CD4-positive, alpha-beta T cell (primary cell): ENCODE data around the gene SEC61A2. TPM values are rescaled to one million over a fixed set of nuclear protein-coding genes. Genes with fewer than 3 reads are reported as not detected.

Experiments used
- ATAC-seq: fragments of 200-7000 bp; cut with Tn5 transposase; one replicate; pipeline ENCODE4 v1.10.0; 2022; ENCODE audit warnings: mild to moderate bottlenecking; ENCODE audit not compliant: poor library complexity
- CTCF ChIA-PET: fragments of 350-600 bp; sonication (Branson Sonifier 250); formaldehyde crosslinking; loops from one replicate; lab custom pipeline; 2021; ENCODE audit warnings: antibody characterized with exemption, inconsistent platforms; lab: Charles Lee
- POLR2A ChIA-PET: fragments of 350-600 bp; sonication (Branson Sonifier 250); formaldehyde crosslinking; loops from one replicate; lab custom pipeline; 2021; ENCODE audit warnings: antibody characterized with exemption, inconsistent platforms; lab: Charles Lee
- DNase-seq, 14 experiments: peaks; one replicate each; pipeline ENCODE4 v3.0.0-alpha.2; 2013 to 2020; ENCODE audit warnings: mixed read lengths in 2 of 14
- H3K27ac ChIP-seq, 2 donors: one replicate each; pipeline versions ENCODE4 v1.5.1 to v1.7.0; 2013; ENCODE audit warnings: low read length in 2 of 2, low read depth in 1 of 2, mild to moderate bottlenecking in 1 of 2
- H3K27me3 ChIP-seq, 2 experiments: 1 replicate in 1 of 2; 2 replicates in 1 of 2; pipeline versions ENCODE4 v1.6.1 to v1.7.0; 2013; ENCODE audit warnings: low read length in 2 of 2, control low read depth in 1 of 2, mild to moderate bottlenecking in 1 of 2, moderate library complexity in 1 of 2; ENCODE audit not compliant: insufficient read depth in 2 of 2, control insufficient read depth in 1 of 2
- H3K36me3 ChIP-seq: one replicate; pipeline ENCODE4 v1.6.1; 2013; ENCODE audit warnings: low read length, control low read depth; ENCODE audit not compliant: insufficient read depth
- H3K4me1 ChIP-seq: one replicate; pipeline ENCODE4 v1.6.1; 2013; ENCODE audit warnings: low read length, control low read depth; ENCODE audit not compliant: insufficient read depth
- H3K4me3 ChIP-seq: one replicate; pipeline ENCODE4 v1.5.1; 2013; ENCODE audit warnings: mild to moderate bottlenecking, low read length, moderate library complexity
- H3K9me3 ChIP-seq, 2 experiments: 1 replicate in 1 of 2; 2 replicates in 1 of 2; pipeline versions ENCODE4 v1.6.1 to v1.7.0; 2013; ENCODE audit warnings: low read length in 2 of 2, mild to moderate bottlenecking in 2 of 2, control low read depth in 1 of 2, moderate library complexity in 1 of 2; ENCODE audit not compliant: control insufficient read depth in 1 of 2, insufficient read depth in 1 of 2
- H3K27ac Mint-ChIP-seq: one replicate; pipeline ENCODE4 v1.8.0; 2020; ENCODE audit warnings: mixed read lengths
- H3K27me3 Mint-ChIP-seq: one replicate; pipeline ENCODE4 v1.8.0; 2021; ENCODE audit warnings: mixed read lengths
- H3K36me3 Mint-ChIP-seq: one replicate; pipeline ENCODE4 v1.8.0; 2021; ENCODE audit warnings: low read depth, mixed read lengths
- H3K4me1 Mint-ChIP-seq: one replicate; pipeline ENCODE4 v1.8.0; 2021; ENCODE audit warnings: low read depth, mixed read lengths
- H3K4me3 Mint-ChIP-seq: one replicate; pipeline ENCODE4 v1.8.0; 2020; ENCODE audit warnings: mild to moderate bottlenecking, mixed read lengths
- H3K9me3 Mint-ChIP-seq: one replicate; pipeline ENCODE4 v1.8.0; 2020; ENCODE audit warnings: mixed read lengths
- CTCF ChIP-seq: fragments of 200-600 bp; IDR thresholded peaks from one replicate; pipeline ENCODE4 v1.8.0; 2022; ENCODE audit warnings: antibody characterized with exemption, mild to moderate bottlenecking
- intact Hi-C, 2 experiments: fragments of 100-400 bp; cut with DNase I in 1 of 2; cut with micrococcal nuclease in 1 of 2; formaldehyde crosslinking; loops; one replicate each; pipeline versions ENCODE4 v1.15.1 to v1.9.0; 2023 to 2025; cut with DNase I, micrococcal nuclease
- total RNA-seq, 174 experiments: library from RNA in 2 of 174; stranded (reverse) in 2 of 174; gene quantifications; one replicate each; pipeline ENCODE4 v1.2.3 and lab custom pipeline; 2021 to 2026

Gene SEC61A2
- total RNA-seq, 2 experiments from 2014 or later, result 9.9 to 10.8 TPM

GRCh38 chr10:12187321-12187905 lies 57.9 kb downstream of the SEC61A2 start:
- Histone ChIP-seq H3K36me3 (peaks cover 30% of the 10 kb centered on the region), H3K27ac (no peak overlapping the region), H3K9me3 (no peaks in the 10 kb centered on the region), H3K27me3 (no peaks in the 10 kb centered on the region), H3K4me3 (no peak overlapping the region), H3K4me1 (peaks cover 4% of the 10 kb centered on the region)
- no peak for TF ChIP-seq CTCF
- ChIA-PET CTCF (no interaction called here), POLR2A (no interaction called here)
- Mint-ChIP-seq H3K36me3 (peaks cover 52% of the 10 kb centered on the region), H3K27me3 (no peaks in the 10 kb centered on the region), H3K4me3 (no peak overlapping the region), H3K9me3 (no peaks in the 10 kb centered on the region), H3K4me1 (peaks cover 19% of the 10 kb centered on the region), H3K27ac (no peak overlapping the region)
- no peak for ATAC-seq
- intact Hi-C loops, result no loop called here
- no peak for DNase-seq

GRCh38 chr10:12188656-12189055 lies 59.2 kb downstream of the SEC61A2 start:
- Mint-ChIP-seq H3K9me3 (no peaks in the 10 kb centered on the region), H3K4me1 (peaks cover 27% of the 10 kb centered on the region), H3K27ac (no peak overlapping the region), H3K36me3 (peaks cover 43% of the 10 kb centered on the region), H3K4me3 (no peak overlapping the region), H3K27me3 (no peaks in the 10 kb centered on the region)
- TF ChIP-seq CTCF, result no peak
- Histone ChIP-seq H3K4me3 (no peak overlapping the region), H3K27ac (no peak overlapping the region), H3K27me3 (no peaks in the 10 kb centered on the region), H3K9me3 (no peaks in the 10 kb centered on the region), H3K36me3 (peaks cover 24% of the 10 kb centered on the region), H3K4me1 (peaks cover 4% of the 10 kb centered on the region)
- POLR2A ChIA-PET, result no interaction called here
- no peak for ATAC-seq
- no peak for DNase-seq
- intact Hi-C loops, result no loop called here
- CTCF ChIA-PET, result no interaction called here

GRCh38 chr10:12189426-12189825 lies 59.9 kb downstream of the SEC61A2 start:
- Mint-ChIP-seq H3K36me3 (peaks cover 44% of the 10 kb centered on the region), H3K9me3 (no peaks in the 10 kb centered on the region), H3K27ac (no peak overlapping the region), H3K4me3 (no peak overlapping the region), H3K4me1 (peaks cover 33% of the 10 kb centered on the region), H3K27me3 (no peaks in the 10 kb centered on the region)
- H3K4me1 ChIP-seq, result peaks cover 12% of the 10 kb centered on the region
- intact Hi-C loops, result no loop called here
- no peaks in the 10 kb centered on the region for H3K9me3 ChIP-seq
- H3K27me3 ChIP-seq, result no peaks in the 10 kb centered on the region
- H3K36me3 ChIP-seq, result peaks cover 22% of the 10 kb centered on the region
- DNase-seq (no peak), ATAC-seq (no peak)
- ChIA-PET CTCF (no interaction called here), POLR2A (no interaction called here)
- H3K27ac ChIP-seq, result no peak overlapping the region
- no peak overlapping the region for H3K4me3 ChIP-seq
- no peak for TF ChIP-seq CTCF
